HUES64 (cell line): ENCODE measurements around the gene LRP1.

Source experiments
- H3K27ac ChIP-seq: 2 replicates; pipeline ENCODE4 v1.7.0; 2013; ENCODE audit warnings: low read depth, low read length, inconsistent platforms
- H3K27me3 ChIP-seq: 2 replicates; pipeline ENCODE4 v1.6.1; 2013; ENCODE audit warnings: mild to moderate bottlenecking, low read length; ENCODE audit not compliant: insufficient read depth
- H3K36me3 ChIP-seq: 2 replicates; pipeline ENCODE4 v1.6.1; 2013; ENCODE audit warnings: mild to moderate bottlenecking, low read length; ENCODE audit not compliant: insufficient read depth
- H3K4me1 ChIP-seq: 2 replicates; pipeline ENCODE4 v1.6.1; 2013; ENCODE audit warnings: mild to moderate bottlenecking, low read length, moderate library complexity; ENCODE audit not compliant: insufficient read depth
- H3K4me3 ChIP-seq: 2 replicates; pipeline ENCODE4 v1.5.1; 2013; ENCODE audit warnings: mild to moderate bottlenecking, low read length, moderate library complexity
- H3K9ac ChIP-seq: 2 replicates; pipeline ENCODE4 v1.6.1; 2013; ENCODE audit warnings: mild to moderate bottlenecking, low read depth, low read length
- H3K9me3 ChIP-seq: 2 replicates; pipeline ENCODE4 v1.6.1; 2013; ENCODE audit warnings: low read depth, low read length; ENCODE audit not compliant: insufficient read depth
- WGBS: fragments of 150-250, 120-280 bp; methylation state at CpG from one replicate; pipeline ENCODE4 v1.1.7; 2013; ENCODE audit warnings: missing lambda C conversion rate; 5-methylcytosine and 5-hydroxymethylcytosine counted together

The LRP1 gene

DNA sequence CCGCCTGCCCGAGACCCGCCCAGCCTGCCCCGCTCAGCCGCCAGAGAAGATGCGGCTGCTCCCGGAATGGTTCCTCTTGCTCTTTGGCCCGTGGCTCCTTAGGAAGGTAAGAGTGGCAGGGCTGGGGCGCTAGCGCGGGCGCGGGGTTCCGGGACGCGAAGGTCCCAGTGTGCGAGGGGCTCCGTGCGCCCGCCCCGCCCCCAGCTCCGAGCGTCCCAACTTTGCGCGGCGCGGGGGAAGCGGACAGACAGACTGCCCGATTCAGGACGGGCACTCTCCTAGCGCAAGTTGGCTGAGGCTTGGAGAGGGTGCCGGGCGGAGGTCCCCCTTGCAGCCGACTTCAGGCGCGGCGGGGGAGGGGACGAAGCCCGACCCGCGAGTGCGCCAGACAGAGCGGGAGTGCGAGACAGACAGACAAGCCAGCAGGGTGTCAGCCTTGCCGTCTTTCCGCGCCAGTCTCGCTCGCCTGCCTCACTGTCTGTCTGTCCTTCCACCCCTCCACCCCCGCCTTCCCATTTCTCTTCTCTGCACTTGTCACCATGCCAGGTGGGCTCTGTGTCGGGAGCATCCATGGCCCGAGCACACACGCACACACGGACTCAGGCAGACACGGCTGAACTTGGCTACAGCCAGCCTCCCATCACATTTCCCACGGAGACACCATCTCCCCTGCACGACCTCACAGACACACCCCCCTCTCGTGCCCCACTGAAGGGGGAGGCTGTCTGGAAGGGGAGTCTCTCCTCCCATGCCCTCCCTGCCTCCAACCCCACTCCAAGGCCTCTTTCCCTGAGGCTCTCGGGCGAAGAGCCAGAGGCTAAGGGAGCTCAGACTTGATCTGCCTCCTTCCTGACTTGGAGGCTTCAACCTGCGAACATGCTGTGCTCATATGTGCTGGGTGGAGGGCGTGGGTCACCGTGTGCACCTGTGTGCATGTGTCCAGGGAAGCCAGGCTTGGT, 88.9 kb downstream of the LRP1 start:
- no peaks in the 10 kb centered on the region for H3K9me3 ChIP-seq
- no peak overlapping the region for H3K27ac ChIP-seq
- no peak overlapping the region for H3K9ac ChIP-seq
- peaks cover 1% of the 10 kb centered on the region; the same call in 1 of the 2 replicates for H3K36me3 ChIP-seq
- H3K4me1 ChIP-seq, result peaks cover 25% of the 10 kb centered on the region
- H3K27me3 ChIP-seq, result peaks cover 87% of the 10 kb centered on the region
- WGBS, result 3% methylated on average over 61 of the region's 63 CpGs
- H3K4me3 ChIP-seq, result peak overlapping the region; percentile 45

- WGBS, result 56% methylated on average over 5 of the region's 5 CpGs
- H3K4me1 ChIP-seq, result peaks cover 21% of the 10 kb centered on the region
- no peak overlapping the region for H3K9ac ChIP-seq
- H3K4me3 ChIP-seq, result no peak overlapping the region
- H3K36me3 ChIP-seq, result no peaks in the 10 kb centered on the region
- H3K27ac ChIP-seq, result no peak overlapping the region
- peaks cover 98% of the 10 kb centered on the region for H3K27me3 ChIP-seq
- H3K9me3 ChIP-seq, result no peaks in the 10 kb centered on the region
Measured at GRCh38 chr12:57218030-57218853, 90.0 kb downstream of the LRP1 start.

DNA sequence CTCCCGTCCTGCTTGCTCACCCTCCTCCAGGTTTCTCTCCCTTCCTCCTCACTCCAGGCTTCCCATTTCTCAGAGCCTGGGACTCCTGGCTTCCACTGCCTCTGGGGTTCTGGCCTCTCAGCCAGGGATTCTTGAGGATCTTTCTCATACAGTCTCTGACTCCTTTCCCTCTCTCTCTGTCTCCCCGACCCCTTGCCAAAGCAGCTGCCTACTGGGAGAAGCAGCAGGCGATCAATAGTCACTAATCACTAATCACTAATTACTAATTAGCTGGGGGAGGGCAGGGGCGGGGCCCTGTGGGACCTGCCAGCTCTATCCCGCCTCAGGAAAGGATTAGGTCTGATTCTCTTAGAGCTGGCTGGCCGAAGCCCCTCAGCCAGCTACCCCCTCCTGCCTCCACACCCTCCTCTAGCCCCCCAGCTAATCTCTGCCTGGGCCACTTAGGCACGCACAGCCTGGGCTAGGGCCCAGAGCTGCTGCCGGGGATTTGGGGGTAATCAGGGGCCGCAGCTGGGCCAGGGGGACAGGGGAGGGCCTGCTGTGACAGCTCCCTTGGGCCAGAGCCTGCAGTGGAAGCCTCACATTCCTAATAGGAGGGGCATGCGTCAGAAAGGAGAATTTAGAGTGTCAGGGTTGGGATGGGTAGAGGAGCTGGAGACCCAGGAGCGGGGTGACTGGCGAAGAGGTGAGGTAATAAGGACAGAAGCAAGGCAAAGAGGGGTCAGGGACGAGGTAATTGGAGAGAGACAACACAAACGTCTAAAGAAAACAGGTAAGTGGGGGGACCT, 91.1 kb downstream of the LRP1 start:
- 19% methylated on average over 14 of the region's 14 CpGs for WGBS
- H3K9ac ChIP-seq, result no peak overlapping the region
- no peaks in the 10 kb centered on the region for H3K9me3 ChIP-seq
- H3K27me3 ChIP-seq, result peaks cover 99% of the 10 kb centered on the region
- no peak overlapping the region; the same call in 1 of the 2 replicates for H3K4me3 ChIP-seq
- peaks cover 12% of the 10 kb centered on the region for H3K4me1 ChIP-seq
- no peaks in the 10 kb centered on the region for H3K36me3 ChIP-seq
- H3K27ac ChIP-seq, result no peak overlapping the region

GRCh38 chr12:57219993-57220754, 91.9 kb downstream of the LRP1 start:
- Histone ChIP-seq H3K27ac (no peak overlapping the region), H3K36me3 (no peaks in the 10 kb centered on the region), H3K9ac (no peak overlapping the region), H3K4me3 (no peak overlapping the region; the same call in 1 of the 2 replicates), H3K4me1 (peaks cover 12% of the 10 kb centered on the region), H3K9me3 (no peaks in the 10 kb centered on the region), H3K27me3 (peaks cover 99% of the 10 kb centered on the region)
- 7% methylated on average over 13 of the region's 38 CpGs for WGBS

DNA sequence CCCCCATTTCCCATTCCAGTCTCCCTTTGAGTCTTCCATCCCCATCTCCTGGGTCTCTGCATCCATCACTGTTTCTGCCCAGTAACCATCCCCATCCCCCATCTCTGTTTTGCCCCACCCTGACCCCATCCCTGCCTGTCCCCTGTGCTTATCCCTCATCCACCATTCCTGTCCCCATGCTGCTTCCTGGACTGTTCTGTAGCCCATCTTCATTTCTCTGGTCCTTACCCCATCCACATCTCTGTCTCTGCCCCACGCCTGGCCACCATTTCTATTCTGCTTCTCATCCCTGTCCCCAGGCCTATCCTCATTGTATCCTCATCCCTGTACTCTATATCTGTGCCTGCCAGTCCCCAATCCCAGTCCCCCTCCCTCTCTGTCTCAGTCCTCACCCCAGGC, 92.5 kb downstream of the LRP1 start:
- no peak overlapping the region for H3K27ac ChIP-seq
- no peaks in the 10 kb centered on the region for H3K9me3 ChIP-seq
- peaks cover 12% of the 10 kb centered on the region for H3K4me1 ChIP-seq
- 51% methylated on average over 1 of the region's 1 CpG for WGBS
- H3K27me3 ChIP-seq, result peaks cover 99% of the 10 kb centered on the region
- no peak overlapping the region for H3K4me3 ChIP-seq
- no peak overlapping the region for H3K9ac ChIP-seq
- no peaks in the 10 kb centered on the region for H3K36me3 ChIP-seq

- Histone ChIP-seq H3K9me3 (no peaks in the 10 kb centered on the region), H3K27ac (no peak overlapping the region), H3K4me1 (peaks cover 12% of the 10 kb centered on the region), H3K9ac (no peak overlapping the region), H3K4me3 (no peak overlapping the region), H3K36me3 (no peaks in the 10 kb centered on the region), H3K27me3 (peaks cover 99% of the 10 kb centered on the region)
- WGBS, result 10% methylated on average over 24 of the region's 24 CpGs
Measured at GRCh38 chr12:57221169-57221917, 93.1 kb downstream of the LRP1 start.

DNA sequence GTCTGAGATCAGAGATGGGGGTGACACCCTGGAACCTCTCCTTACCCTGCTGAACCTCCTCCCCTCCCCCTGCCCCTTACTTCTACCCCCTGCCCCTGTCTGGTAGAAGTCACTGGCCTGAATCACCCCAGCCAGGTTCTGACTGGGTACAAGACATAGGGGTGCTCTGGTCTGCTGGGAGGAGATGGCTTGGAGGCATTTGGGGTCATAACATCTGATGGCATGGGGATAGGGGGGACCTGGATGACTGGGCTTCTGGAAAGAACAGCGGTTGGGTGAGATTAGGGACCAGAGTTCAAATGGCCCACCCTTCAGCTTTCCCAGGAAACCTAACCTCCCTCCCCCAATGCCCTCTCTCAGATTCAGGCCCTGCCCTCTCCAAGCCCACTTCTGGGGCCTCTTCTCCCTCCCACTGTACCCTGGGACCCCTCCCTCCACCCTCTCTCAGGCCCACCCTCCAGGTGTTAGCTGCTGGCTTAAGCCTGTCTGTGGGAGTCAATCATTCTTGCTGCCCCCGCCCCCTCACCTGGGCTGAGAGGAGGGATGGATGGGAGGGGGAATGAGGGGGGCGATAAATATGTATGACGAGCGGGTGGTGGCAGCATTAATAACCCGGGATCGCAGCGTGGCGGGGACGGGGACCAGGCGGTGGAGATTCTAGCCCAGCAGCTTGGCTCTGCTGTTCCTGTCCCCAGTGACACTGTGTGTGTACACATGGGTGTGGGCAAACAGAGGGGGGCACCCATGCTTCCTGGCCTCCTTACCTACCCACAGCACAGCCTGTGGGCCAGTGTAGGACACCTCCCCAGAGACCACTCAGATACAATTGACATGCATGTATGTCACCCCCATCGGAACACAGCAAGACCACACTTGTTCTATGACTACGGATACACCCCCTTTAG, 94.3 kb downstream of the LRP1 start:
- Histone ChIP-seq H3K9ac (no peak overlapping the region), H3K27me3 (peaks cover 99% of the 10 kb centered on the region), H3K36me3 (no peaks in the 10 kb centered on the region), H3K4me3 (no peak overlapping the region), H3K4me1 (peaks cover 17% of the 10 kb centered on the region), H3K27ac (no peak overlapping the region), H3K9me3 (no peaks in the 10 kb centered on the region)
- WGBS, result 76% methylated on average over 13 of the region's 13 CpGs

GRCh38 chr12:57223191-57224165, 95.2 kb downstream of the LRP1 start:
- H3K4me1 ChIP-seq, result peaks cover 18% of the 10 kb centered on the region

More at GRCh38 chr12:57223191-57224165, 95.2 kb downstream of the LRP1 start:
- Histone ChIP-seq H3K9me3 (no peaks in the 10 kb centered on the region), H3K27ac (no peak overlapping the region), H3K27me3 (peaks cover 98% of the 10 kb centered on the region), H3K4me3 (no peak overlapping the region), H3K36me3 (no peaks in the 10 kb centered on the region), H3K9ac (no peak overlapping the region)
- WGBS, result 75% methylated on average over 22 of the region's 22 CpGs
